Neural progenitor cell (in vitro differentiated cells): ENCODE data around the gene ME2.
"Not testable (repeated sequence)": the region's sequence is repeated elsewhere in the genome, so short reads cannot be mapped to it uniquely, and the experiment has no call there.

Source experiments
- EZH2phosphoT487 ChIP-seq: fragments of 200-600 bp; sonication (generic); IDR thresholded peaks from 2 replicates; pipeline ENCODE4 v1.6.1; 2017; ENCODE audit warnings: antibody characterized with exemption
- TF ChIP-seq, protein P1 (sequence below): fragments of 200-600 bp; sonication (generic); IDR thresholded peaks from 2 replicates; pipeline ENCODE4 v1.5.1; 2017; ENCODE audit warnings: antibody characterized with exemption, mild to moderate bottlenecking

DNA sequence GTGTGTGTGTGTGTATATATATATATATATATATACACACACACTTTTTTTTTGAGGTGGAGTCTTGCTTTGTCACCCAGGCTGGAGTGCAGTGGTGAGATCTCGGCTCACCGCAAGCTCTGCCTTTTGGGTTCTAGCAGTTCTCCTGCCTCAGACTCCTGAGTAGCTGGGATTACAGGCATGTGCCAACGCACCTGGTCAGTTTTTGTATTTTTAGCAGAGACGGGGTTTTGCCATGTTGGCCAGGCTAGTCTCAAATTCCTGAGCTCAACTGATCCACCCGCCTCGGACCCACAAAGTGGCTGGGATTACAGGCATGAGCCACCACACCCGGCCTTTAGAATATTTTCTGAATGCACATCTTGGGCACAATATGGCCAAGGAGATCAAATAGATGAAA lies 45.4 kb upstream of the ME2 start:
- TF ChIP-seq, protein P1, sequence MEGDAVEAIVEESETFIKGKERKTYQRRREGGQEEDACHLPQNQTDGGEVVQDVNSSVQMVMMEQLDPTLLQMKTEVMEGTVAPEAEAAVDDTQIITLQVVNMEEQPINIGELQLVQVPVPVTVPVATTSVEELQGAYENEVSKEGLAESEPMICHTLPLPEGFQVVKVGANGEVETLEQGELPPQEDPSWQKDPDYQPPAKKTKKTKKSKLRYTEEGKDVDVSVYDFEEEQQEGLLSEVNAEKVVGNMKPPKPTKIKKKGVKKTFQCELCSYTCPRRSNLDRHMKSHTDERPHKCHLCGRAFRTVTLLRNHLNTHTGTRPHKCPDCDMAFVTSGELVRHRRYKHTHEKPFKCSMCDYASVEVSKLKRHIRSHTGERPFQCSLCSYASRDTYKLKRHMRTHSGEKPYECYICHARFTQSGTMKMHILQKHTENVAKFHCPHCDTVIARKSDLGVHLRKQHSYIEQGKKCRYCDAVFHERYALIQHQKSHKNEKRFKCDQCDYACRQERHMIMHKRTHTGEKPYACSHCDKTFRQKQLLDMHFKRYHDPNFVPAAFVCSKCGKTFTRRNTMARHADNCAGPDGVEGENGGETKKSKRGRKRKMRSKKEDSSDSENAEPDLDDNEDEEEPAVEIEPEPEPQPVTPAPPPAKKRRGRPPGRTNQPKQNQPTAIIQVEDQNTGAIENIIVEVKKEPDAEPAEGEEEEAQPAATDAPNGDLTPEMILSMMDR = not testable (repeated sequence)
- TF ChIP-seq EZH2phosphoT487 = not testable (repeated sequence)
